ENCODE data around the gene ZNF761. TPM values are rescaled to one million over a fixed set of nuclear protein-coding genes. Genes with fewer than 3 reads are reported as not detected.
"Not testable (repeated sequence)": the region's sequence is repeated elsewhere in the genome, so short reads cannot be mapped to it uniquely, and the experiment has no call there.

The ZNF761 gene
- total and polyA plus RNA-seq, 10 donors: 5.9 to 14.2 (median 10.4) TPM

GRCh38 chr19:53396525-53396868, 35.3 kb upstream of the ZNF761 start:
- H3K9me3 ChIP-seq: peaks cover 0 to 35% (median 9%) of the 10 kb centered on the region in 8 donors
- no peak for DNase-seq
- H3K36me3 ChIP-seq: peaks cover 3 to 40% (median 31%) of the 10 kb centered on the region in 6 donors
- H3K4me3 ChIP-seq: peak overlapping the region in 4 of 8 donors; percentile 77 to 89 (median 86)
- TF ChIP-seq POLR2A (IDR thresholded peaks at IDR 0.05) (no peak), POLR2AphosphoS5 (IDR thresholded peaks at IDR 0.05) (no peak), CTCF (IDR thresholded peaks at IDR 0.05 in 8 of 11, conservative IDR thresholded peaks at IDR 0.05 in 3 of 11) (no peak)
- no peaks in the 10 kb centered on the region for H3K27me3 ChIP-seq (replicated peaks in 1 of 7)
- 12 to 31% (median 19%) methylated on average over 1 of the region's 1 CpG for WGBS, 5 donors
- no peak overlapping the region for H3K27ac ChIP-seq
- peaks cover 6 to 30% (median 24%) of the 10 kb centered on the region in 6 donors for H3K4me1 ChIP-seq
- intact Hi-C loops (cut with DNase I; ENCODE audit: low total_unique reads): no loop called here

DNA sequence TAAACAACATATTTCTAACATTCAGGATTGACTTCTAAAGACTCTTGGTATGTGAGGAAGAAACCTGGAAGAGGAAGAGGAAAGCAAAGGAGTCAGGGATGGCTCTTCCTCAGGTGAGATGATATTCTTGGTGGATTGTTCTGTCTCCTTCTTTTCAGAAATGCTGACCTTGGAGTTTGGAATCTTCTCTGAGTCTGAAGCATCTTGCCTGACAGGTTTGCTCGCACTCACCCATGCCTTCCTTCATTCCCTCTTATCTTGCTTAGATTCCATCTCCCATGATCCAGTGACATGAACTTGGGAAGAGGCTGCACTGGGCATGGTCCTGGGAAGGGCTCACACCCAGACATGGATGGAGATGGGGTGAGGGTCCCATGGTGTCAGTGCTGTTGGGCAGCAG, 33.9 kb upstream of the ZNF761 start:
- peaks cover 4 to 54% (median 44%) of the 10 kb centered on the region in 6 donors for H3K36me3 ChIP-seq
- H3K27me3 ChIP-seq (replicated peaks in 1 of 7); H3K4me3 ChIP-seq; H3K27ac ChIP-seq; intact Hi-C loops (cut with DNase I; ENCODE audit: low total_unique reads); DNase-seq: not testable (repeated sequence)
- peaks cover 0 to 39% (median 22%) of the 10 kb centered on the region in 8 donors for H3K9me3 ChIP-seq
- H3K4me1 ChIP-seq: peaks cover 6 to 30% (median 24%) of the 10 kb centered on the region in 6 donors
- WGBS, 5 donors: 88 to 100% (median 100%) methylated on average over 1 of the region's 1 CpG

- 80 to 93% (median 90%) methylated on average over 7 of the region's 7 CpGs for WGBS, 5 donors
- no peak overlapping the region for H3K27ac ChIP-seq
- intact Hi-C loops (cut with DNase I; ENCODE audit: low total_unique reads): no loop called here
- H3K27me3 ChIP-seq (replicated peaks in 1 of 7): no peaks in the 10 kb centered on the region
- TF ChIP-seq POLR2AphosphoS5 (IDR thresholded peaks at IDR 0.05) (no peak), CTCF (IDR thresholded peaks at IDR 0.05 in 8 of 11, conservative IDR thresholded peaks at IDR 0.05 in 3 of 11) (no peak), POLR2A (IDR thresholded peaks at IDR 0.05) (no peak)
- H3K4me1 ChIP-seq: no peaks in the 10 kb centered on the region
- no peak overlapping the region for H3K4me3 ChIP-seq
- H3K36me3 ChIP-seq: peaks cover 12 to 63% (median 40%) of the 10 kb centered on the region in 6 donors
- DNase-seq: no peak
- peaks cover 17 to 96% (median 92%) of the 10 kb centered on the region in 8 donors for H3K9me3 ChIP-seq
Observed at GRCh38 chr19:53409505-53410204, 22.1 kb upstream of the ZNF761 start.

DNA sequence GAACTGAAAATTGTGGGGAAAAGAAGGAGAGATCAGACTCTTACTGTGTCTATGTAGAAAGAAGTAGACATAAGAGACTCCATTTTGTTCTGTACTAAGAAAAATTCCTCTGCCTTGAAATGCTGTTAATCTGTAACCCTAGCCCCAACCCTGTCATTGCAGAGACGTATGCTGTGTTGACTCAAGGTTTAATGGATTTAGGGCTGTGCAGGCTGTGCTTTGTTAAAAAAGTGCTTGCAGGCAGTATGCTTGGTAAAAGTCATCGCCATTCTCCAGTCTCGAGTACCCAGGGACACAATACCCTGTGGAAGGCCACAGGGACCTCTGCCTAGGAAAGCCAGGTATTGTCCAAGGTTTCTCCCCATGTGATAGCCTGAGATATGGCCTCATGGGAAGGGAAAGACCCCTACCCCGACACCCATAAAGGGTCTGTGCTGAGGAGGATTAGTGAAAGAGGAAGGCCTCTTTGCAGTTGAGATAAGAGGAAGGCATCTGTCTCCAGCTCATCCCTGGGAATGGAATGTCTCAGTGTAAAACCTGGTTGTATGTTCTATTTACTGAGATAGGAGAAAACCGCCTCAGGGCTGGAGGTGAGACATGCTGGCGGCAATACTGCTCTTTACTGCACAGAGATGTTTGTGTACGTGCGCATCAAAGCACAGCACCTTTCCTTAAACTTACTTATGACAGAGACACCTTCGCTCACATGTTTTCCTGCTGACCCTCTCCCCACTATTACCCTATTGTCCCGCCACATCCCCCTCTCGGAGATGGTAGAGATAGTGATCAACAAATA, 11.1 kb upstream of the ZNF761 start:
- H3K27me3 ChIP-seq (replicated peaks in 1 of 7); H3K36me3 ChIP-seq; H3K27ac ChIP-seq; H3K4me1 ChIP-seq; DNase-seq; H3K4me3 ChIP-seq: not testable (repeated sequence)
- peaks cover 0 to 45% (median 31%) of the 10 kb centered on the region in 8 donors for H3K9me3 ChIP-seq
- intact Hi-C loops (cut with DNase I; ENCODE audit: low total_unique reads): loop anchor here (10.0 kb wide), 2 partner anchors 94 to 324 kb away; no protein-coding TSS in a partner anchor
- WGBS, 5 donors: 74 to 88% (median 79%) methylated on average over 11 of the region's 11 CpGs

GRCh38 chr19:53422551-53422950, 9.2 kb upstream of the ZNF761 start:
- Histone ChIP-seq H3K27ac (no peak overlapping the region), H3K4me3 (no peak overlapping the region), H3K27me3 (replicated peaks in 1 of 7) (no peaks in the 10 kb centered on the region), H3K36me3 (no peaks in the 10 kb centered on the region), H3K9me3 (peaks cover 0 to 28% (median 14%) of the 10 kb centered on the region in 8 donors), H3K4me1 (peaks cover 0 to 8% (median 0%) of the 10 kb centered on the region in 6 donors)
- no peak for TF ChIP-seq CTCF (IDR thresholded peaks at IDR 0.05 in 8 of 11, conservative IDR thresholded peaks at IDR 0.05 in 3 of 11)
- TF ChIP-seq POLR2A (IDR thresholded peaks at IDR 0.05): no peak
- intact Hi-C loops (cut with DNase I; ENCODE audit: low total_unique reads): loop anchor here (10.0 kb wide), 2 partner anchors 92 to 322 kb away; no protein-coding TSS in a partner anchor
- 85 to 93% (median 87%) methylated on average over 5 of the region's 5 CpGs for WGBS, 5 donors
- DNase-seq: no peak

GRCh38 chr19:53423074-53423473, 8.7 kb upstream of the ZNF761 start:
- 11 to 33% (median 19%) methylated on average over 4 to 11 of the region's 13 CpGs; no CpG with 5 or more reads in 1 of the 5 donors for WGBS, 5 donors
- H3K27me3 ChIP-seq (replicated peaks in 1 of 7); H3K4me3 ChIP-seq; H3K4me1 ChIP-seq; H3K36me3 ChIP-seq; H3K27ac ChIP-seq; DNase-seq: not testable (repeated sequence)
- intact Hi-C loops (cut with DNase I; ENCODE audit: low total_unique reads): loop anchor here (10.0 kb wide), 2 partner anchors 92 to 322 kb away; no protein-coding TSS in a partner anchor
- peaks cover 0 to 23% (median 9%) of the 10 kb centered on the region in 8 donors for H3K9me3 ChIP-seq

DNA sequence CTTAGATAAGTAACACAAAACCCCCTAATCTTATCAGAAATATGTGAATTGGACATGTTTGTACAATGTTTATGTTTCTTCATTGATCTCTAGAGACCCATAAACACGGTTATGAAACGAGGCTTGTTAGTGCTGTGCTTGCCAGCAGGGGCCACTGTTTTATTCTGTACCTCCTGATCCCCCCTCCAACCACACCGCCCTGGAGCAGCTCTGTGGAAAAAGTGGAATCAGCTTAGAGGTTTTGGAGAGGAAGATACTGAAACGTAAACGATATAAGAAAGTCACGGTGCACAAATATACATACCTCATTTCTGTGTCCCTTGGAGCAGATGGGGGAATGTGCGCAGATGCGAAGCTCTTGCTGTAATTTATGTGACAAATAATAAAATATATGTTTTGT, 8.1 kb upstream of the ZNF761 start:
- not testable (repeated sequence) for H3K27ac ChIP-seq; H3K4me1 ChIP-seq; H3K36me3 ChIP-seq; H3K27me3 ChIP-seq (replicated peaks in 1 of 7); H3K4me3 ChIP-seq; DNase-seq
- intact Hi-C loops (cut with DNase I; ENCODE audit: low total_unique reads): loop anchor here (10.0 kb wide), 2 partner anchors 91 to 321 kb away; no protein-coding TSS in a partner anchor
- WGBS, 5 donors: 41 to 68% (median 51%) methylated on average over 6 to 8 of the region's 8 CpGs
- H3K9me3 ChIP-seq: peaks cover 0 to 17% (median 4%) of the 10 kb centered on the region in 8 donors

All from spleen (tissue), 11 donors.